ENCODE measurements around the gene KRT6A. TPM values are rescaled to one million over a fixed set of nuclear protein-coding genes. Genes with fewer than 3 reads are reported as not detected.

KRT6A gene
- total RNA-seq, 1 experiment from 2014 or later, result 0.24 TPM

GRCh38 chr12:52519387-52519703 lies 26.3 kb upstream of the KRT6A start:
- DNase-seq (ENCODE audit: low spot score), result no peak
- no peaks in the 10 kb centered on the region for H3K27me3 ChIP-seq (replicated peaks; ENCODE audit: insufficient read depth, low read depth, low read length, poor library complexity)
- TF ChIP-seq CTCF (conservative IDR thresholded peaks at IDR 0.05; ENCODE audit: low read depth, low read length) (no peak), EZH2 (IDR thresholded peaks at IDR 0.05; ENCODE audit: borderline replicate concordance, low read depth, low read length, poor library complexity, severe bottlenecking) (no peak)
- CTCF ChIA-PET, result no interaction called here
- no TSS peak for BruUV-seq (replicated peaks)
- intact Hi-C loops (cut with micrococcal nuclease; ENCODE audit: unreplicated experiment), result no loop called here
- H3K4me3 ChIP-seq (ENCODE audit: low read depth, low read length, poor library complexity, severe bottlenecking), result no peak overlapping the region
- no peaks in the 10 kb centered on the region for H3K36me3 ChIP-seq (ENCODE audit: insufficient read depth, low read length, poor library complexity, severe bottlenecking)
- peaks cover 14% of the 10 kb centered on the region for H3K4me1 ChIP-seq (ENCODE audit: insufficient read depth, low read length, poor library complexity, severe bottlenecking)
- H3K27ac ChIP-seq (ENCODE audit: low read depth, low read length, poor library complexity, severe bottlenecking), result no peak overlapping the region
- H3K9me3 ChIP-seq (ENCODE audit: low read depth, low read length, poor library complexity, severe bottlenecking), result no peaks in the 10 kb centered on the region
- POLR2A ChIA-PET (ENCODE audit: low non-redundant PET), result no interaction called here

GRCh38 chr12:52518574-52519386 lies 25.7 kb upstream of the KRT6A start:
- no peaks in the 10 kb centered on the region for H3K9me3 ChIP-seq (ENCODE audit: low read depth, low read length, poor library complexity, severe bottlenecking)
- no peak overlapping the region for H3K4me3 ChIP-seq (ENCODE audit: low read depth, low read length, poor library complexity, severe bottlenecking)
- CTCF ChIA-PET, result no interaction called here
- H3K27me3 ChIP-seq (replicated peaks; ENCODE audit: insufficient read depth, low read depth, low read length, poor library complexity), result no peaks in the 10 kb centered on the region
- POLR2A ChIA-PET (ENCODE audit: low non-redundant PET), result no interaction called here
- no peak for DNase-seq (ENCODE audit: low spot score)
- H3K4me1 ChIP-seq (ENCODE audit: insufficient read depth, low read length, poor library complexity, severe bottlenecking), result peaks cover 14% of the 10 kb centered on the region
- intact Hi-C loops (cut with micrococcal nuclease; ENCODE audit: unreplicated experiment), result no loop called here
- no peaks in the 10 kb centered on the region for H3K36me3 ChIP-seq (ENCODE audit: insufficient read depth, low read length, poor library complexity, severe bottlenecking)
- TF ChIP-seq CTCF (conservative IDR thresholded peaks at IDR 0.05; ENCODE audit: low read depth, low read length) (no peak), EZH2 (IDR thresholded peaks at IDR 0.05; ENCODE audit: borderline replicate concordance, low read depth, low read length, poor library complexity, severe bottlenecking) (no peak)
- BruUV-seq (replicated peaks), result no TSS peak
- H3K27ac ChIP-seq (ENCODE audit: low read depth, low read length, poor library complexity, severe bottlenecking), result no peak overlapping the region

GRCh38 chr12:52517888-52518287 lies 24.8 kb upstream of the KRT6A start:
- Histone ChIP-seq H3K27ac (ENCODE audit: low read depth, low read length, poor library complexity, severe bottlenecking) (no peak overlapping the region), H3K27me3 (replicated peaks; ENCODE audit: insufficient read depth, low read depth, low read length, poor library complexity) (no peaks in the 10 kb centered on the region), H3K4me3 (ENCODE audit: low read depth, low read length, poor library complexity, severe bottlenecking) (no peak overlapping the region), H3K4me1 (ENCODE audit: insufficient read depth, low read length, poor library complexity, severe bottlenecking) (peaks cover 10% of the 10 kb centered on the region), H3K9me3 (ENCODE audit: low read depth, low read length, poor library complexity, severe bottlenecking) (no peaks in the 10 kb centered on the region), H3K36me3 (ENCODE audit: insufficient read depth, low read length, poor library complexity, severe bottlenecking) (no peaks in the 10 kb centered on the region)
- ChIA-PET POLR2A (ENCODE audit: low non-redundant PET) (no interaction called here), CTCF (no interaction called here)
- DNase-seq (ENCODE audit: low spot score), result no peak
- intact Hi-C loops (cut with micrococcal nuclease; ENCODE audit: unreplicated experiment), result no loop called here
- BruUV-seq (replicated peaks), result no TSS peak
- TF ChIP-seq EZH2 (IDR thresholded peaks at IDR 0.05; ENCODE audit: borderline replicate concordance, low read depth, low read length, poor library complexity, severe bottlenecking) (no peak), CTCF (conservative IDR thresholded peaks at IDR 0.05; ENCODE audit: low read depth, low read length) (no peak)

All from A673 (cell line).